SU-DHL-6 (cell line): ENCODE results near the gene ZFYVE27.

Experiments used
- CTCF ChIP-seq: fragments of 200-600 bp; sonication (generic); IDR thresholded peaks from one replicate; pipeline ENCODE4 v1.5.1; 2017; ENCODE audit warnings: antibody characterized with exemption, mild to moderate bottlenecking, low read length, moderate library complexity; ENCODE audit not compliant: insufficient read depth, poor library complexity, severe bottlenecking
- EZH2phosphoT487 ChIP-seq: fragments of 200-600 bp; sonication (generic), shearing (Covaris generic); conservative IDR thresholded peaks from 2 replicates; pipeline ENCODE4 v1.6.1; 2018; ENCODE audit warnings: mild to moderate bottlenecking, antibody characterized with exemption, low read length, moderate library complexity, mixed read lengths

GRCh38 chr10:97780841-97781617, 44.1 kb downstream of the ZFYVE27 start:
- no peak for TF ChIP-seq CTCF
- TF ChIP-seq EZH2phosphoT487 = no peak
